Daoy (cell line): ENCODE data around the gene KCNIP4. TPM values are rescaled to one million over a fixed set of nuclear protein-coding genes. Genes with fewer than 3 reads are reported as not detected.

ENCODE experiments used
- DNase-seq: peaks from one replicate; pipeline ENCODE4 v3.0.0-alpha.2; 2015; ENCODE audit warnings: low read depth
- total RNA-seq: library from RNA; depleted of rRNA; stranded (reverse); fragments of >200 nt; shearing (Covaris generic); gene quantifications from 2 replicates; pipeline ENCODE4 v1.2.3, GENCODE V29; 2014

Gene KCNIP4
- total RNA-seq, 1 experiment from 2014 or later, result not detected

DNA sequence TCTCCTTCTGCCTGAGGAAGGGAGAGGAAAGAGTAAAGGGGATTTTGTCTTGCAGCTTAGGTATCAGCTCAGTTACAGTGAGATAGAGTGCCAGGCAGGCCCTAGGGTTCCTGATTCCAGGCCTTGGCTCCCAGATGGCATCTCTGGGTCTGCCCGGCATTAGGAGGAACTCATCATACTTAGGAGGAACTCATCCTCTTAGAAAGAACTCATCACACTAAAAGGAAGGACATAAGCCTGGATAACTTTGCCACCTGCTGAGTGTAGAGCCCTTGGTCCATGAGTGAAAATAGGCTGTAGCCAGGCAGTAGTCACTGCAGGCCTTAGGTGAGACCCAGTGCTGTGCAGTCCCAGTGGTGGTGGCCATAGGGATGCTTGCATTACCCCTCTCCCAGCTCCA, 881.2 kb downstream of the KCNIP4 start:
- DNase-seq, result no peak

DNA sequence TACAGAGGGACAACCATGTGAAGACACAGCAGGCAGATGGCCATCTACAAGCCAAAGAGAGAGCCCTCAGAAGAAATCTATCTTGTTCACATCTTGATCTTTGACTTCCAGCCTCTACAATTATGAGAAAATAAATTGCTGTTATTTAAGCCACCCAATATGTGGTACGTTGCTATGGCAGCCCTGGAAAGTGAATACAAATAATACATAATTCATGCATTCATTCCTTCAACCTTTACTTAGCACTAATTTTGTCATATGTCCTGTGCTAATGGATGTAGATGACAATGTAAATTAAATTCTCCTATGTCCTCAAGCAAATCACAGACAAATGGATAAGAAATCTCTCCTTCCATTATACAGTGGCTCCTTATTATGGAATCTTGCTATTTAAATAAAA, 886.7 kb downstream of the KCNIP4 start:
- DNase-seq, result no peak

DNA sequence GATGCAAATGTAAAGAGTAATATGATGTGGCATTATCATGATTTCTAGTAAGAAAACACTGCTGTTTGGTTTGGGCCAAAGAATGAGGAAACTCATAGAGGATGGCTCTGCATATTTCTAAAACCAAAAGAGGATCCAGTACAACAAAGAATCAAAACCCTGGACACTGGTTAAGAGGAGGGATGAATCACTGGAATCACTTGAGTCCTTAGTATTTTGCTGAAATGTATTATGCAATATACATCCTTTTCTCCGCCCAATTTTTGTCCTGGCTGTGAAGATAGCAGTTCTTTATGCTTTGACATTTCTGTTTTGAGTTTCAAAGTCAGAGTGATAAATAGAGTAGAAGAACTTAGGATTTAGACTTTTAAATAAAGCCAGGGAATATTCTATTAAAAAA, 902.4 kb downstream of the KCNIP4 start:
- no peak for DNase-seq

DNA sequence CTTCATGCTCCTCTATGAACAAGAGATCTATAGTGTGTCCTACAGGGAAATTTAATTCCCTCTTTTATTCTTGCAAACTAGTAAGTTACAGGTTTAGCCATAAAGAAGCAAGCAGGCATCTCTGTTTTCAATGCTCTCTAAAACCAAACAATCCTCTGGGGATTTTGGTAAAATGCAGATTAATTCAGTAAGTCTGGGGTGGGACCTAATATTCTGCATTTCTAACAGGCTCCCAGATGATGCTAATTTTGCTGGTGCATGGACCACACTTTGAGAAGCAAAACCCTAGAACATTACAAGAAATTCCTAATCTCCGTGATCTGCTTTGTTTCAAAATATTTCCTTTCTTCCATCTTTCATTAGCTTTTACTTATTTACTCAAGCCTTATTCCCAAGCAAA, 903.5 kb downstream of the KCNIP4 start:
- DNase-seq, result no peak

DNA sequence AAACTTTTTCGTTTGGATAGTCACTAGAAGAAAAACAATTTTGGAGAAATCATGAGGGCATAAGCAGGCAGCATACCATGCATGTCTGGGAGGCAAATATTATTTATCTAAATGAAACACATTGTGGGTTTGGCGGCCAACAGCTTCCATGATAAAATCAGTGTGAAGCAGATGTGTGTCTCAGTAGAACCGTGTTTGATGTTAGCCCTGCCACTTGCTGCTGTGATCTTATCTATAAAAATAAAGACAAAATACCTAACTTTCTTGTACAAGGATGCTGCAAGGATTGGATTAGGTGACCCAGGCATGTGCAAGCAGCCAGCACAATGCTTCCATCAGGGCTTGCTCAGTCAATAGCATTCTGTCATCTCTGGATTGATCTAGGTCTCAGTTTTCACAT, 906.9 kb downstream of the KCNIP4 start:
- DNase-seq, result no peak

DNA sequence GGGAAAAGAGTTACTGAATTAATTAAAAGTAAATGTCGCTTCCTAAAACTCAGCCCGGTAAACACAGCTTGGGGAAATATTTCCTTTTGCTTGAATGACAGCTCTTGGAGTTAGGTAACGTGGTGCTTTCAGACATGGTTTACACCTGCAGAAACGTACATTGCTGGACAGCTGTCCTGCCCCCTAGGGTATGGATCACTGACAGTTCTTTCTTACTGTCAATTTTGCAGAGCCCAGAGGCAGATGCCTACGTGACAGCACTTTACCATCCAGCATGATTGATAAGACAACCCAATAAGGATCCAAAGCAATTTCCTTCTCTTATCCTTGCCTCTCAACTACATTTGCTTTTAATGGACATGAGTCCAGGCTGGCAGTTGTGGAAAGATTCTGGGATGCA, 913.8 kb downstream of the KCNIP4 start:
- DNase-seq, result no peak

DNA sequence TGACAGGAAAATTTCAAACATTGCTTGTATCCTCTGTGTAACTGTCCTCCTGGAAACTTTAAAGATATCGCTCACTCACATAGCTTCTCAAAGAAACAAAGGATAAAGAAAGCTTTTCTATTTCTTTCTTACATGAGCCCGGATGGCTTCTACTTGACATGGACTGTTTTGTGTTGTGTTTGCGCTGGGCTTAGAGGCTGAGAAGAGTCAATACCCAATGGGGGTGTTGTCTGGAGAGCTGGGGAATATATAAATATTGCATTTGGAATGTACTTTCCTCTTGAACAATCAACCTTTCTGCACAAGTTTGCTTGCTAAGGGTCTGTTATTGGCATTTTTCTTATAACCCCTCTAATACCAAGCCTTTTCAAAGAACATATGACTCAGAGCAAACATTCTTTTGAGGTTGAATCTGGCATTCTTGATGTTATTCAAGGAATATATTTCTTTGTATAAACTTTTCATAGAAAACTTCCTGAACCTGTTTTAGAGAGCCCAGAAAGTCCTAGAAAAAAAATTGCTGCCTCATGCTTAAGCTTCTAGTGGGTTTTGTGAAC, 916.4 kb downstream of the KCNIP4 start:
- DNase-seq, result no peak

DNA sequence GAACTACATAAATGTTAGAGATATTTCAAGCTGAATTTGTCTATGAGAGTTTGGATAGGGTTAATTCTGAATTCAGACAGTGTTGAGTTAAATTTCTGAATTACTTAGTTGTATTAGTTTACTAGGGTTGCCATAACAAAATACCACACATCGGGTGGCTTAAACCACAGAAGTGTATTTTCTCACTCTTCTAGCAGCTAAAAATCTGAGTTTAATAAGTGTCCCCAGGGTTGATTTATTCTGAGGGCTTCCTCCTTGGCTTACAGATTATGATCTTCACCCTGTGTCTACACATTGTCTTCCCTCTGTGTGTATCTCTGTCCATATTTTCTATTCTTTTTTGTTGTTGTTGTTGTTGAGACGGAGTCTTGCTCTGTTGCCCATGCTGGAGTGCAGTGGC, 929.8 kb downstream of the KCNIP4 start:
- no peak for DNase-seq

DNA sequence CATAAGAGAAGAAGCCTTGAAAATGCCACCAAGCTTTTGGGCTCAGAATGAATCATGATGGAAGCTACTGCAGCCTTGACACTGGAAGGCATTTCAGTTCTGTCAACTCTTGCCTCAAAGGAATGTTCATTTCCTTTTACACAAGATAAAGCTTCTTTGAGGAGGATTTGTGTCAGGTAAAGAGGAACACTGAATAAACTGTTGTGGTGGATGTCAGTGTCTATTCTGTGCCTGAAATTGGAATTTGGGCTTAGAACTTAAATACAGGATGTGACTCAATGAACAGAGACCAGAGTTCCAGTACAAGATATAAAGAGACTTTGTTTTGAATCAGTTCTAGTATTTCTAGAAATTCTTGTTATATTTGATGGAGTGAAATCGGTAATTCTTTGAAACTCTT, 935.1 kb downstream of the KCNIP4 start:
- DNase-seq, result no peak

DNA sequence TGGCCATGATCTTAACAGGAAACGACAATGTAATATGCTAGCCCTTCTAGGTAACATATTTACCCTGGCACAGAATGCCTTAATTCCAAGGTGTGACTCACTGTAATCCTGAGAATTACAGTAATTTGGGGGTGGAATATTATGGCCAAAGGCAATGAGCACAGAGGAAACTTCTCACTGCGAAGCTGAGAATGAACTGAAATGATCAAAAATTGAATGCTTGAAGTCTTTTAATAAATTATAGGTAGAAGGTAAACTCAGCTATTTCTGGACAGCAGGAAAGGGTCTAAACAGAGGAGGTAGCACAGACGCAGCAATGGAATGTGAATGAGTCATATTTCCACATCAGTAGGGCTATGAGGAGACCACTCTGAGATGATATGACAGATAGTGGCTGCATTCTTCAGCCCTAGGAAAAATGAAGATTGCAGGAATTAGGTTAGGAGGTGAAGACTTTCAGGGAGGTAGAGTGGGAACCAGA, 935.7 kb downstream of the KCNIP4 start:
- no peak for DNase-seq

DNA sequence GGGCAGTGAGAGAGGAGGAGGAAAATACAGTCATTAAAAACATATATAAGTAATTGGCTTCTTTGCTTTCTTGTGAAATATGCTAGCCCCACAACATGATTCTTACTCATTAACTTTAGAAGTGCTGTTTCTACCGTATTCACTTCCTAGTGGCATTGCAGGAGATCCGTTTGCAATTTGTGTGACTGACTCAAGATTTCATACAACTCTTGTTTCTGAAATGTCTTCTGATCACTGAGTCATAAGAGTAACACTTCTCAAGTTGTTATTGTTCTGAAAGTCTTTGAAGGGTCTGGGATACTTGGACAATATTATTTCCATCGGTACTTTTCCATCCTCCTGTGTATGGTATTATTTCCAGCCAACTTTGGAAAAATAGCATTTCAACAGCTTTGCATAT, 937.5 kb downstream of the KCNIP4 start:
- no peak for DNase-seq

DNA sequence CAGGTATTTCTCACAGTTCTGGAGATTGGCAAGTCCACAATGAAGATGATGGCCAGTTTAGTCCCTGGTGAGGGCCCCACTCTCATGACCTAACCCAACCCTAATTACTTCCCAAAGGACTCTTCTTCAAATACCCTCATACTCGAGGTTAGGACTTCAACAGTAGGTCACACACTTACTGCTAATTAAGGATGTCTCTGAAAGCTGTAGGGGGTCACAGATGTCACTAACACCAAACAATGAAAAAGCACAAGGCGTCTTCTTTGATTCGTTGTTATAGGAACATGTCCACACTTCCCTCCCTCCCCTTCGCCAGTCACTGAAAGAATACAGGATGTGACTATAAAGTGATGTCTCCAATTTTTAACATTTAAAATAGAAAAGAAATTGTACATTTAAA, 938.6 kb downstream of the KCNIP4 start:
- DNase-seq, result no peak

DNA sequence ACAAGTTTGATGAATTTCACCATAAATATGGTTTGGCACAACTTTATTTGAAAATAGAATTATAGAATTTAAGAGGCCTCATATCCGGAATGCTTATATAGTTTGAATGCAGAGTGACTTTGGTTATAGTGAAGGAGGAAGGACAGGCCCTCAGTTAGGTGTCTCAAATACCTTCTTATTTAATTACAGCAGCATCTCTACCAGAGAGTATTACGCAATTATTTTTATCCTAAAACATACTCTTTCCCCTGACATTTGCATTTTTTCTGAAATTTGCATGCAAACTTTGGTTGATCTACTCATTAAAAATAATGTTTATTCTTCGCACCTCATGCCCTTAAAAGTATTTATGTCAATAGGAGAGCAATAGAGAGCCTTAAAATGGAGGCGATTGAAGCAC, 942.9 kb downstream of the KCNIP4 start:
- DNase-seq, result no peak

DNA sequence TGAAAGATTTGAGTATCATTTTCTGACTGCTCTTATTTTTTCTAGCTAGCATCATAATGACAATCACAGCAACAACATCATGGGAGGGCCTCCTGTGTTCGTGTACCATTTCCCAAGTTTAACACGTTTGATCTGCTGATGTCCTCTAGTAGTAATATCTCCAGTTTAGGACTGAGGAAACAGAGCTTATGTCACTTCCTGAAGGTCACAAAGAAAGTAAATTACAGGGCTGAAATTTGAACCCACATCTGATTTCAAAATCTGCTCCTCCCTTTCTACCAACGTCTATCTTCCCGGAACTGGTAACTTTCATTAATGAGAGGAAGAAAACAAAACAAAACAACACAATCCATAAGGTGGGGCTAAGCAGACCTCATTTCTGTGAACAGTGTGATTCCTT, 945.6 kb downstream of the KCNIP4 start:
- no peak for DNase-seq

DNA sequence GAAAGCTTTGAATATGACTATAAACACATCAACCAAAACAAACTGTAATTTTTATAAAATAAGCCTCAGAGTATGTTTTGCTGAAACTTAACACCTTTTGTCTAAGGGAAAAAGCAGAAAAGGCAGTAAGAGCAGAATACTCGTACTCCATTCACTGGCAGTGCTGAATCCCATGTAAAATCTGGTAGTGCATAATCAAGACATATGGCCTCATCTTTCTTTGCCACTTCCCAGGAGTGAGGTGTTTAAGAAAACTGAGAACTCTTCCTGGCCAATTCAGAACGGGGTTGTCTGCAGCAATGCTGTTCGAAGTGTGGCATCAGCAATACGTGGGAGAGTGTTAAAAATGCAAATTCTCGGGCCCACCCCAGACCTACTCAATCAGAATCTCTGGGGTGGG, 946.3 kb downstream of the KCNIP4 start:
- no peak for DNase-seq

DNA sequence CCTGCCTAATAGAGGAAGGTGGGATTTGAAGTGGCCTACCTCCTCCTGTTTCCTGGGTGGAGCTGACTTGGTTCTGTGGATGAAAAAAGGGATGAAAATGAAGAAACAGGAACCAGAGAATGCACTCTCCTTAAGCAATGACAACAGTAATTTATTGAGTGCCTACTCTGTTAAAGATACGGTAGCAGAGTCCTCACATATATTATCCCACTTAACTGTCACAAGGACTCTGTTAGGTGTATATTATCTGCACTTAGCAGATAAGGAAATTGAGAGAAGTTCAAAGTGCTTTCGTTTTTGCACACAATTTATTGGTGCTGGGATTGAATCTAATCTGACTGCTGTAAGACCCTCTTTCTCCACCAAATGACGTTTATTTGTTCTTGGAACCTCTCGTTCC, 947.1 kb downstream of the KCNIP4 start:
- DNase-seq, result no peak

DNA sequence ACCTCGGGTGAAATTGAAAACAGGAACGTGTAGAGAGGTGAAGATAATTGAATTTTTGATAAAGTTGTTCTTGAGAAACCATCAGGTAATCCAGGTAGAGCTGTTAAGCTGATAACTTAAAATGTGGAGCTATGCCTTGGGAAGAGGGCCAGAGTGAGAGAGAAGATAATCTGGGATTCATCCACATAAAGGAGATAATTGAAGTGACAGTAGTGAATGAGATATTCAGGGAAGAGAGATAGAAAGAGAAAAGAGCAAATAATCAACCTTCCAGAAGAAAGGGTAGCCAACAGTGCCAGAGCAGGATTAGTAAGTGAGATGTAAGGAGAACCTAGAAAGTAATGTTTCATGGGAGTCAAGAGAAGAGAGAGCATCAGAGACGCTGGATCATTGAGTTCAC, 950.7 kb downstream of the KCNIP4 start:
- no peak for DNase-seq

DNA sequence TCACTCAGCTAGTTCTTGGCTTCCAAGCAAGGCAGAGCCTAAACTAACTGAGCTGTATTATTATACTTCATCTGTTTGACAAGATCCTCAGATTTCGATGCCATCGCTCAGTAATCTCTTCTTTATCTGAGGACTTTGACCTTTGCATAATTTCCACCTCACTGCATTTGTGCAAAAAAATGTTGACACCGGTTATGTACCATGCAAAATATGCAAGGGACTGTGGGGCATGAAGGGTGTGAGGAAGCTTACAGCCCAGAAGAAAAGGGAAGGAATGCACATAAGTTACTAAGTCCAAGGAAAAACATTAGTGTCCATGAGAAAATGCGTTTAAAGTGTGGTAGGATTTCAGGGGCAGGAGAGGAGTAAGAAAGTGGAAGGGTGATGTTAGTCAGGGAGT, 953.0 kb downstream of the KCNIP4 start:
- DNase-seq, result no peak

DNA sequence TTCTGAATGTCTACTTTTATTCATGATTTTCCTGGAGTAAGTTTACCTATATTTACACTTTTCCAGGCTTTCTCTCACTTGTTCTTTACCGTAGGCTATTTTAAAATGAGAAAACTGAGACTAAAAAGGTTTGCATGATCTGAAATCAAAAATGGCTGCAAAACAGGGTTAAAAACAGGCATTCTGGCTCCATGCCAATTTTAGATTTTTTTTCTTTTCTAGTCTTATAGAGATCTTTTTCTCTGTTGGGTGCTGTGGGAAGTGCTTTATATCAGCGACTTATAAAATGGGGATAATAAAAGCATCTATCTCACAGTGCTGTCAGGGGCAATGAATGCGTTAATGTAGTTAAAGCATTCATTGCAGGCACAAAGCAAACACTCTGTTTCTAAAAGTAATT, 953.6 kb downstream of the KCNIP4 start:
- DNase-seq, result no peak

DNA sequence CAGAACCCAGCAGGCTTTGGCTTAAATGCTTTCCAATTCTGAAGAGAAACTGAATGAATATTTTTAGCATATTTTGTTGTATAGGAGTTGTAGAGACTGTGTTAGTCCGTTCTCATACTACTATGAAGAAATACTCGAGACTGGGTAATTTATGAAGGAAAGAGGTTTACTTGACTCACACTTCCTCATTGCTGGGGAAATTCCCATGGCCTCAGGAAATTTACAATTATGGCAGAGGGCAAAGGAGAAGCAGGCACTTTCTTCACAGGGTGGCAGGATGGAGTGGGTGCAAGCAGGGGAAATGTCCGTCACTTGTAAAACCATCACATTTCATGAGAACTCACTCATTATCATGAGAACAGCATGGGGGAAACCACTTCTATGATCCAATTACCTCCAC, 956.6 kb downstream of the KCNIP4 start:
- DNase-seq, result no peak

DNA sequence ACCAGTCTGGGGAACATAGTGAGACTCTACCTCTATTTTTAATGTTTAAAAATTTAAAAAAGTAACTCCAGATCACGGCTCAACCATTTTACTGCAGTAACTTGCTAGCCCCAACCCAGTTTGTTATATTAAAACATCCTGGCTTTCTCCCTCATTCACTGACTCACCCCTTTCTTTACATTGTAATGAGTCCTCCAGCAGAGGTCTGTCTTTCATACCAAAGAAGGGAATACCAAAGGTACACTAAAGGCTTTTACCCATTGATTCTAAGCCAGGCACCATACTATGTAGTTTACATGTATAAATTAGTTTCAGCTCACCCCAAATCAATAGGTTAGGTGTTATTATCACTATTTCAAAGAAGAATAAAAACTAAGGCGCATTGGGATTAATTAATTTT, 961.4 kb downstream of the KCNIP4 start:
- DNase-seq, result no peak

DNA sequence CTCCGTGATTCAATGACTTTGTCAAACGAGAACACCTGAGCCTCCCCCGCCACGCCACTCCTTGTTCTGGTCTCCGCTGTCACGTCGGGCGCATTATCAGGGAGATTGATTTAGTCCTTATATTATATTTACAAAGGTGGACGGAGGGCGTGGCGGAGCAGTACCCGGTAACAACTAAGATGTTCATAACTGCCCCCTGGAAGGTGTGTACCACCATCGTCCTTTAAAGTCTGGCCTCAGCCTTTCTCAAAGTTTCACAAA, 964.1 kb downstream of the KCNIP4 start:
- no peak for DNase-seq

DNA sequence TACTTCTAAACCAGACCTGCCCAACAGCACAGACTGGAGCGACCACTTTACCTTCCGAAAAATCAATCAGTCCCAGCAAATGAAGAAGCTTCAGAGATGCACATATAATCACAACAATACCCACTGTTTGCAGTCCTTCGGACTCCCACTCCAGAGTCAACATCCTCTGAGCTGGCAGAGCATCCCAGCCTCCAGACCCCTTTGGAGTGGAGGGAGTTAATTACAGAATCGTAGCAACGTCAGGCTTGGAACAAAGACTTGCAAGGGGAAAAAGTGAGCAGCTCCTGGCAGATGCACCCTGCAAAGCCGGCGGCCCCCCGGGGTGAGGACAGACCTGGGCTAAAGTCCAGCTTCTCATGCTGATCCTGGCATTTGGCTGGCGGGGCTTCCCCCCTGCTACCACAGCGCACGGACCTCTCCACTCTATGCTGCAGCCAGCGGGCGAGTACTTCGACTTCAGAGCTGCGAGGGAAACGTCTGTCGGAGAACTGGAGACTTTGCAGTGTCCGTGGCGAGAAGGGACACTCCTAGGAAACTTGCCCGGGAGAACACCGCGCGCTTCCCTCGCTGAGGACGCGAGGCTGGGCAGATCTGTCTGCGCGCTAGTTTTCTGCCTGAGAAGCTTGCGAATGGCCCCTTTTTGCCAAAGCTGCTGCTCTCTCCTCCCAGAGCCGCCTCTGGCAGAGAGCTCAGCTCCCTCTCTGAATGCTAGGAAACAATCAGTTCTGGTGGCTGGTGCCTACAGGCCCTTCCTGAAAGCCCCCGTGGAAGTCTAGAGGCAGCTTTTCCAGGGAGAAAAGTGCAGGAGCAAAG, 964.6 kb downstream of the KCNIP4 start:
- DNase-seq, result no peak

DNA sequence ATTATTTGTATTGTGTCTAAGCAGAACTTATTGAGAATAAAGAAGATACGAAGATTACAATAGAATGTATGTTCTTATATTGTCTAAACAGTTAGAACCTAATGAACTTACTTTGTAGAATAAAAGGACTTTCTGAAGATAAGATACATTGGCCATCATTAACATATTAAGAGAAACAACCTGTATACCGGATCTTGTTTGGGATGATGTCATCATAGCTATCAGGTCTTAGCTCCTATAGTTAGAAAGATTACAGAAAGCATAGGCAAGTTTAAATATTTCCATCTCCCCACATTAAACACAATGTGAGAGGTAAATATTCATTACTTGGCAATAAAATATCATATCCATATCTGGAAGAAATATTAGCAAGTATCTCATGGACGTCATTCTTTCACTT, 966.0 kb downstream of the KCNIP4 start:
- DNase-seq, result no peak
